Measurements from ENCODE around the gene AP5M1.
"Not testable (repeated sequence)": the region's sequence is repeated elsewhere in the genome, so short reads cannot be mapped to it uniquely, and the experiment has no call there.

DNA sequence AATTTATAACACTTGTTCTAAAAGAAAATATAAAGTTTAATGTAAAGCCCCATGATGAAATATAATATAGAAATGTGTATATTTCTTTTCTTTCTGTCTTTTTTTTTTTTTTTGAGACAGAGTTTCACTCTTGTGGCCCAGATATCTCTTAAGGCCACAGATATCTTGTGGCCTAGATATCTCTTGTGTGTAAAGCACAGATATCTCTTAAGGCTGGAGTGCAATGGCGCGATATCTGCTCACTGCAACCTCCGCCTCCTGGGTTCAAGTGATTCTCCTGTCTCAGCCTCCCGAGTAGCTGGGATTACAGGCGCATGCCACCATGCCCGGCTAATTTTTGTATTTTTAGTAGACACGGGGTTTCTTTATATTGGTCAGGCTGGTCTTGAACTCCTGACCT lies 28.7 kb upstream of the AP5M1 start:
- TF ChIP-seq EZH2, EZH2phosphoT487 (IDR thresholded peaks at IDR 0.05): not testable (repeated sequence)
- TF ChIP-seq, protein P1, sequence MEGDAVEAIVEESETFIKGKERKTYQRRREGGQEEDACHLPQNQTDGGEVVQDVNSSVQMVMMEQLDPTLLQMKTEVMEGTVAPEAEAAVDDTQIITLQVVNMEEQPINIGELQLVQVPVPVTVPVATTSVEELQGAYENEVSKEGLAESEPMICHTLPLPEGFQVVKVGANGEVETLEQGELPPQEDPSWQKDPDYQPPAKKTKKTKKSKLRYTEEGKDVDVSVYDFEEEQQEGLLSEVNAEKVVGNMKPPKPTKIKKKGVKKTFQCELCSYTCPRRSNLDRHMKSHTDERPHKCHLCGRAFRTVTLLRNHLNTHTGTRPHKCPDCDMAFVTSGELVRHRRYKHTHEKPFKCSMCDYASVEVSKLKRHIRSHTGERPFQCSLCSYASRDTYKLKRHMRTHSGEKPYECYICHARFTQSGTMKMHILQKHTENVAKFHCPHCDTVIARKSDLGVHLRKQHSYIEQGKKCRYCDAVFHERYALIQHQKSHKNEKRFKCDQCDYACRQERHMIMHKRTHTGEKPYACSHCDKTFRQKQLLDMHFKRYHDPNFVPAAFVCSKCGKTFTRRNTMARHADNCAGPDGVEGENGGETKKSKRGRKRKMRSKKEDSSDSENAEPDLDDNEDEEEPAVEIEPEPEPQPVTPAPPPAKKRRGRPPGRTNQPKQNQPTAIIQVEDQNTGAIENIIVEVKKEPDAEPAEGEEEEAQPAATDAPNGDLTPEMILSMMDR (IDR thresholded peaks at IDR 0.05) = not testable (repeated sequence)

All from neural progenitor cell (in vitro differentiated cells).